ES-I3 (cell line): ENCODE results near the gene ARMC7.
A peak's percentile ranks its signal among the peaks of the same experiment; 100 is the strongest.

Experiments used
- H3K36me3 ChIP-seq: 2 replicates; pipeline ENCODE4 v1.6.1; 2013; ENCODE audit warnings: mild to moderate bottlenecking, low read length, control low read depth, moderate library complexity; ENCODE audit not compliant: insufficient read depth
- H3K4me1 ChIP-seq: 2 replicates; pipeline ENCODE4 v1.6.1; 2013; ENCODE audit warnings: mild to moderate bottlenecking, control low read depth, low read length; ENCODE audit not compliant: insufficient read depth
- H3K9ac ChIP-seq: 2 replicates; pipeline ENCODE4 v1.6.1; 2013; ENCODE audit warnings: low read depth, mild to moderate bottlenecking, low read length, moderate library complexity
- H3K9me3 ChIP-seq: 2 replicates; pipeline ENCODE4 v1.6.1; 2013; ENCODE audit warnings: mild to moderate bottlenecking, low read length, moderate library complexity; ENCODE audit not compliant: control insufficient read depth, insufficient read depth

Gene ARMC7

DNA sequence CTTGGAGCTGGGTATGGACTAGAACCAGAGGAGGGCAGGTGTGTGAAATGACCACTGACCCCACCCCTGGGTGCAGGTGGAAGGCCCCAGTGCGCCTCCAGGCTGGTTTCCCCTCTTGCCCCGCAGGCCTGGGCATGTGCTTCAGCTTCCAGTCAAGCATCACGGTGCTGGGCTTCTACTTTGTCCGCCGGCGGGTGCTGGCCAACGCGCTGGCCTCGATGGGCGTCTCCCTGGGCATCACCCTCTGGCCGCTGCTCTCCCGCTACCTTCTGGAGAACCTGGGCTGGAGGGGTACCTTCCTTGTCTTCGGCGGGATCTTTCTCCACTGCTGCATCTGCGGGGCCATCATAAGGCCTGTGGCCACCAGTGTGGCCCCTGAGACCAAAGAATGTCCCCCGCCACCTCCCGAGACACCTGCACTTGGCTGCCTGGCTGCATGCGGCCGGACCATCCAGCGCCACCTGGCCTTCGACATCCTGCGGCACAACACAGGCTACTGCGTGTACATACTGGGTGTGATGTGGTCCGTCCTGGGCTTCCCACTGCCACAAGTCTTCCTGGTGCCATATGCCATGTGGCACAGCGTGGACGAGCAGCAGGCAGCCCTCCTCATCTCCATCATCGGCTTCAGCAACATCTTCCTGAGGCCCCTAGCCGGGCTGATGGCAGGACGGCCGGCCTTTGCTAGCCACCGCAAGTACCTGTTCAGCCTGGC is 9.7 kb upstream of the ARMC7 start:
- peaks cover 16% of the 10 kb centered on the region; the same call in 1 of the 2 replicates for H3K36me3 ChIP-seq
- no peak overlapping the region for H3K9ac ChIP-seq
- H3K4me1 ChIP-seq, result peaks cover 8% of the 10 kb centered on the region; the same call in 1 of the 2 replicates
- no peaks in the 10 kb centered on the region for H3K9me3 ChIP-seq

DNA sequence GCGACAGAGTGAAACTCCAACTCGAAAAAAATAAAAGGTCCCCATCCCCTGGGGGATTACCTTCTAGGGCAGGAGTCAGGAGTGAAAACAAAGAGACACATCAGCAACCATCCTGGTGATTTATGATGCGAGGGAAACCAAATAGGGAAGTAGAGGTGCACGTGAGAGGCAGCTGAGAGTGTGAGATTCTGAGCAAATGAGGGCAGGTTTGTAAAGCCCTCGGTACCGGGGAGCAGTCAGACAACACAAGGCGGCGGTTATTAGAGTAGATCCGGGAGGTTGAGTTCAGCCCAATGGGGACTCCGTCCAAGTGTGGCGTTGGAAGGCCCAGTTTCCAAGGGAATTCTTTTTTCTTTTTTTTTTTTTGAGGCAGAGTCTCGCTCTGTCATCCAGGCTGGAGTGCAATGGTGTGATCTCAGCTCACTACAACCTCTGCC is 7.4 kb upstream of the ARMC7 start:
- H3K9ac ChIP-seq, result no peak overlapping the region
- H3K36me3 ChIP-seq, result peaks cover 16% of the 10 kb centered on the region; the same call in 1 of the 2 replicates
- H3K4me1 ChIP-seq, result peaks cover 8% of the 10 kb centered on the region; the same call in 1 of the 2 replicates
- H3K9me3 ChIP-seq, result no peaks in the 10 kb centered on the region

DNA sequence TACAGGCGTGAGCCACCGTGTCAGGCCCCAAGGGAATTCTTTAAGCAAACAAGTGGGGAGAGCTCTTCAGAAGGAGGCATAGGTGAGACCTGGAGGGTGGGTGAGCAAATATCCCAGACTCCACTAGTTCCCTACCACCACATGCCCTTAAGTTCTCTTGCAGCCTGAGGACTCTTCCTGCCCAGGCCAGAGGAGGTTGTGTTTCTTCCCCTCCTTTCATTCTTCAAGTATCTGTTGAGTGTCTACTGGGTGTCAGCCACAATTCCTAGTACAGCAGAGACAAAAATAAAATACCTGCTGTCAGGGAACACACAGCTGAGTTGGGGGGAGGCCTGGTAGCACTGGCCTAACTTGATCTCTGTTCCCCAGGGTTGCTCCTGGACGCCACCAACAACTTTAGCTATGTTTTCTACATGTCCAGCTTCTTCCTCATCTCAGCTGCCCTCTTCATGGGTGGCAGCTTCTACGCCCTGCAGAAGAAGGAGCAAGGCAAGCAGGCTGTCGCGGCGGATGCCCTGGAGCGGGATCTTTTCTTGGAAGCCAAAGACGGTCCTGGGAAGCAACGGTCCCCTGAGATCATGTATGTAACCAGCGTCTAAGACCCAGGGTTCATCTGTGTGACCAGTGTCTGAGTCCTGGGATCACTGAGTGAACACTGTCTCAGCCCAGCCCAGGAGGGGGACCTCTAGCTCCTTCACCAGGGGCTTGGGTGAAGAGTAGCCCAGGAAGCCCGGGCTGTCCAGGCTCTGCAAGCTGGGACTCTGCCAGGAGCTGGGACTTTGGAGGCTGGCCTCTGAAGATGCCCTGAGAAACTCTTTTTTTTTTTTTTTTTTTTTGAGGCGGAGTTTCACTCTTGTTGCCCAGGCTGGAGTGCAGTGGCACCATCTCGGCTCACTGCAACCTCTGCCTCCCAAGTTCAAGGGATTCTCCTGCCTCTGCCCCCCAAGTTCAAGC is 5.9 kb upstream of the ARMC7 start:
- H3K4me1 ChIP-seq, result peaks cover 8% of the 10 kb centered on the region; the same call in 1 of the 2 replicates
- H3K36me3 ChIP-seq, result 0 out of 2 replicates have a peak, but pooled peaks cover 11% of the 10 kb centered on the region
- no peaks in the 10 kb centered on the region for H3K9me3 ChIP-seq
- no peak overlapping the region for H3K9ac ChIP-seq

DNA sequence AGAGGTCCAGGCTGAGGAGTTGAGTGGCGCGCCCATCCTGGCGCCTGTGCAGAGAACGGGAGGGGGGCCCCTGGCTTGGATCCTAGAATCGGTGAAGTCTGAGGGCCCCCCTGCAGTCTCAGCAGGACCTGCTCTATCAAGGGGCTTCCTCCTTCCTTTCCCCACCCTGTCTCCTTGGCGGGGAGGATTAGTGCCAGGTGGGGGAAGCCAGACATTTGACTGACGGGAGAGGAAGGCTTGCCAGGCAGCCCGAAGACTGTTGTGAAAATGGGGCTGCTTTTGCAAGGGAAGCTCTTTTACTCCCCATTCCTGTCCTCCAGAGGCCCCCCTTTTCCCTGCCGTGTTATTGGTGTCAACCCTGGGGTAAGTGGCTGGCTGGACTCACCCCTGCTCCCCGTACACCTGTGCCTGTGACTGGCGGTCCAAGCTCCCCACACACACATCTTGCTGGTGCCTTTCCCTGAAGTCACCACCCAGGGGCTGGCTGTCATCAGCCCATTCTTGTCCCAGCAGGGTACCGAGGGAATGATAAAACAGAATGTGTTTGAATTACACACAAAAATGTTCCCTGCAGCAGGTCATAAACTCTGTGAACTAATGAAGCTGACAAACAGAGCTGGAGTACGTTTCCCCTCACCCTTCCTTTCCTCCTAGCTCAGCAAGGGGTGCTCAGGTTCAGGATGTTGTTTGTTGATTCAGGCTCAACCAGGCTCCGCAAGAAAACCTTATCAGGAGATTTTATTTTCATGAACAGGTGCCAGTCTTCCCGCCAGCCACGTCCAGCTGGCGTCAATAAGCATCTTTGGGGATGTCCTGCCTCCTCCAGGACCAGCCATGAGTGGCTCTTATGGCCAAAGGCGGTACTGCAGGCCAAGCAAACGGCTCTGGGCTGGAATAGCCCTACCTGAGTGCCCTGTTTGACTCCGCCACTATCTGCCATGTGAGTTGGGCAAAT is 4.4 kb upstream of the ARMC7 start:
- peaks cover 8% of the 10 kb centered on the region; the same call in 1 of the 2 replicates for H3K4me1 ChIP-seq
- H3K9ac ChIP-seq, result no peak overlapping the region
- no peaks in the 10 kb centered on the region for H3K9me3 ChIP-seq
- H3K36me3 ChIP-seq, result 0 out of 2 replicates have a peak, but pooled peaks cover 11% of the 10 kb centered on the region

DNA sequence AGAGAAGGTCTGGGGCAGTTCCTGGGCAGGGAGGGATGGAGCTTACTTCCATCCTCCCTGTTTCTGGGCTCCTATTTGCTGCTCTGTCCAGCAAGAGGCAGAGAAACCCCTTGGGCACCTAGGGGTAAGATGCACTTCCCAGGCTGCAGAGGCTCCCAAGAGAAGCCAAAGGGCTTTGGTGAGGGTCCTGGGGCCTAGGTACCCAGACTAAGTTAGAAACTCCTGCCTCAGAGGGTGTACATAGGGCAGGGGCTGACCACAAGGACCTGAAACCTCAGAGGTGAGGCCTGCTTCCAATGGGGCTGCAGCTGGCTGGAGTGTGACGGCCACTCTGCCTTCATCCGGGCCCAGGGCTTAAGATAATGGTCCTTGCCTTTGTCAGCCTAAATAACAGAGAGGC is 1.6 kb upstream of the ARMC7 start:
- Histone ChIP-seq H3K36me3 (no peaks in the 10 kb centered on the region), H3K9ac (no peak overlapping the region), H3K9me3 (no peaks in the 10 kb centered on the region), H3K4me1 (no peaks in the 10 kb centered on the region)

DNA sequence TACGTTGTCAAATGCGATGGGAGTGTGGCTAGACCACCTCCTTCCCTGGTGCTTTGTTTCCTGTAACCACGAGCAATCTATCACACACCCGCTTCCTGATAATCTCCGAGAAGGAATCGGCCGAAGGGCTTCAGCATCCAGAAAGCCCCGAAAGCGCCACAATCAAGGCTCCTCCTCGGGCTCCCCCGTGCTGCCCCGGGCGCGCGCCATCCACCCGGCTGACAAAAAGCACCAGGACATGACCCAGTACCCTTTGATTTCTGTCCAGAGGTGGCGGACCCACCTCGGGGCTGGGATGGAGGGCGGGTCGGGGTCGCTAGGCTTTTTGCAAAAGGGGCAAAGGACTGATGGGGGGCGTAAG is 743 bp upstream of the ARMC7 start:
- H3K4me1 ChIP-seq, result no peaks in the 10 kb centered on the region
- no peaks in the 10 kb centered on the region for H3K9me3 ChIP-seq
- peak overlapping the region; percentile 87 for H3K9ac ChIP-seq
- no peaks in the 10 kb centered on the region for H3K36me3 ChIP-seq

DNA sequence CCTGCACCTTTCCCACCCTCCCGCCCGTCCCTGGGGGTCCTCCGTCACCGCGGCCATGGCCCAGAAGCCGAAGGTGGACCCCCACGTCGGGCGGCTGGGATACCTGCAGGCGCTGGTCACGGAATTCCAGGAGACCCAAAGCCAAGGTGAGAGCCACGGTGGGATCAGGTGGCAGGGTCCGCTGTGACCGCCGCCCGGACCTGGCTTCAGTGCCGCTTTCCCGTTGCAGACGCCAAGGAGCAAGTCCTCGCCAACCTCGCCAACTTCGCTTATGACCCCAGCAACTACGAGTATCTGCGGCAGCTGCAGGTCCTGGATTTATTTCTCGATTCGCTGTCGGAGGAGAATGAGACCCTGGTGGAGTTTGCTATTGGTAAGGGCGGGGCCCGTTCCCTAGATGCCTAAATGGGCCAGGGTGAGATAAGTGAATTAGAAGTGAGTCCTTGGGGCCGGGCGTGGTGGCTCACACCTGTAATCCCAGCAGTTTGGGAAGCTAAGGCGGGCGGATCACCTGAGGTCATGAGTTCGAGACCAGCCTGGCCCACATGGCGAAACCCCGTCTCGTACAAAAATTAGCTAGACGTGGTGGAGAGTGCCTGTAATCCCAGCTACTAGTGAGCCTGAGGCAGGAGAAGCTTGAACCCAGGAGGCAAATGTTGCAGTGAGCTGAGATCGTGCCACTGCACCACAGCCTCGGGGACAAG is 617 bp downstream of the ARMC7 start:
- Histone ChIP-seq H3K9me3 (no peaks in the 10 kb centered on the region), H3K36me3 (no peaks in the 10 kb centered on the region; the same call in 1 of the 2 replicates), H3K9ac (peak overlapping the region; percentile 87), H3K4me1 (peaks cover 4% of the 10 kb centered on the region; the same call in 1 of the 2 replicates)

DNA sequence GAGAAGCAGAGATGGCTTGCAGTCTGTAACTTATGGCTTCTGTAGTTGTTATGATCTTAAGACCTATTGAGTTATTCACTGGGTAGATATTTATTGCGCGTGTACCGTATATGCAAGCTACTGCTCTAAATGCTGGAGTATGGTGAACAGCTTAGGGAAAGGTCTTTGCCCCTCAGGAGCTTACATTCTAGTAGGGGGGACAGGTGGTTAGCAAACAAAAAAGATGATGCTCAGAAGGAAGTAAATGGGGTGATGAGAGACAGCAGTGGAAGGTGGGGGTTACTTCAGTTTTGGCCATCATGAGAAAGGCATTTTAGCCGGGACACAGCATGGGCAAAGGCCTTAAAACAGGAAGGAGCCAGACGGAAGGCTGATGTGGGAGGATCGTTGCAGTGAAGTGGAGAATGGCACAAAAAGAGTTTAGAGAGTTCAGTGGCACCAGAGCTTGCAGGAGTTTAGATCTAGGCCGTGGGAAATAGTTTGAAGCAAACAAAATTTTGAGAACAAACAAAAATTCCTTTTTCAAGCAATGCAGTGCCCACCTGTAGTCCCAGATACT is 2.1 kb downstream of the ARMC7 start:
- Histone ChIP-seq H3K9me3 (no peaks in the 10 kb centered on the region), H3K4me1 (peaks cover 4% of the 10 kb centered on the region; the same call in 1 of the 2 replicates), H3K36me3 (no peaks in the 10 kb centered on the region; the same call in 1 of the 2 replicates), H3K9ac (no peak overlapping the region)

DNA sequence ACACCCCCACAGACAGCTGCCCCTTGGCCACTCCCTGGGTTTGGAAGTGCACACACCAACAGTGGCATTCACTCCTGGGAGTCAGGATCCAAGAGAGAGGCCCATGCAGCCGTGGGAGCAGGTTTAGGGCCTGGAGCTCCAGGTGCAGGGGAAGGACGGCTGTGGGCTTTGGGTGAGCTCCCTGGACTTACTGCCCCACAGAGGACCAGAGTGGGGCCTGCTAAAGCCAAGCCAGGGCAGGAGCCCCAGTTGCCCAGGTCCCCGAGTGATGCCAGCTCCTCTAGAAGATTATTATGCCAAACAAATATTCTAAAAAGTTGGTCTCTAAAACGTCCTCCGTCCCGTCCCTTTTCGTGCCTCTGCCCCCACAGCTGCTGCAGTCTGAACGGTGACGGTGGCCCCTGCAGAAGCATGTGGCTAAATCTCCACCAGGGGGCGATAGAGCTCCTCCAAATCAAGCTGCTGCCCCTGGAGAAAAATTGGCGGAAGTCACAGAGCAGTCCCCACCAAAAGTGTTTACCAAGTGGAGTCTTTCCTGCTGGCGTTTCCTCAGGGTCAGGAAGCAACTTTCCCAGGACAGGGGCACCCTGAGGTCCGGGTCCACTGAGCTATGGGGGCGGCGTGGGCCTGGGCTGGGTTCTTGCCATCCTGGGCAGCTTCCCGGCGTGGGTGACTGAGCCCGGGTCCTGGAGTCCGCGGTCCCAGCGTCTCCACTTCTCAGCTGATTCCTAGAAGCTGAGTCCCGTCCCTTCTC is 4.2 kb downstream of the ARMC7 start:
- Histone ChIP-seq H3K9ac (peak overlapping the region; percentile 7; the same call in 1 of the 2 replicates), H3K4me1 (peaks cover 4% of the 10 kb centered on the region; the same call in 1 of the 2 replicates), H3K36me3 (no peaks in the 10 kb centered on the region; the same call in 1 of the 2 replicates), H3K9me3 (no peaks in the 10 kb centered on the region)

DNA sequence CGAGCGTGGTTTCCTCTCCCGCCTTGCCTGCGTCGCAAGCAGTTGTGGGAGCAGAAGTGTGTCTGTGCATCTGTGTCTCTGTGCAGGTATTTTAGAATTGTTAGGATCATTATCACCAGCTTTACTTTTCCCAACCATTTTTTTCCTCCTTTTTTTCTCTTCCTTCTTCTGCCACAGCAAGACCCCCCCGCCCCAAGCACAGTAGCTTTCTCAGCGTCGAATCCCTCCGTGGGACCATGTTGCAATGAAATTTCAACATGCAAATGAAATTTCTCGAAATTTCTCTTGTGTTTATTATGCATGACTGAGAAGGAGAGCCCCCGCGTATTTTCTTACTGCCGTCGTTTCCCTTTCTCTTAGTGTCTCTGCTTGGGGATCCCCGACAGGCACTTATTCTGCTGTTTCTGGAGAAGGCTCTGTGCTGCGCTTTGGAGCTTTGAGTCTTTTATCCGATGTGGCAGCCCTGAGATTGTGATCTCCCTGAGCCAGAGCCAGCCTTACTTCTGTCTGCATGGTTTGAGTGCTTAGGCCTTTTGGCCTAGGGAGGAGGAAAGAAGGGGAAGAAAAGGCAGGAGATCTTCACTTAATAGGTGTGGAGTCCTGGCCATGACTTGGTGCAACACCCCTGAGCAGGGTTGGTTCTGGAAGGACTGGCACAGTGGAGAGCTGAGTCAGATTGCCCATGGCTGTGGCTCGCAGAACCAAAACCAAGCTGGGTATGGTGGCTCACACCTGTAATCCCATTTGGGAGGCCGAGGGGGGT is 5.0 kb downstream of the ARMC7 start:
- Histone ChIP-seq H3K9ac (peak overlapping the region; percentile 7; the same call in 1 of the 2 replicates), H3K9me3 (no peaks in the 10 kb centered on the region), H3K4me1 (peaks cover 4% of the 10 kb centered on the region; the same call in 1 of the 2 replicates), H3K36me3 (no peaks in the 10 kb centered on the region; the same call in 1 of the 2 replicates)

DNA sequence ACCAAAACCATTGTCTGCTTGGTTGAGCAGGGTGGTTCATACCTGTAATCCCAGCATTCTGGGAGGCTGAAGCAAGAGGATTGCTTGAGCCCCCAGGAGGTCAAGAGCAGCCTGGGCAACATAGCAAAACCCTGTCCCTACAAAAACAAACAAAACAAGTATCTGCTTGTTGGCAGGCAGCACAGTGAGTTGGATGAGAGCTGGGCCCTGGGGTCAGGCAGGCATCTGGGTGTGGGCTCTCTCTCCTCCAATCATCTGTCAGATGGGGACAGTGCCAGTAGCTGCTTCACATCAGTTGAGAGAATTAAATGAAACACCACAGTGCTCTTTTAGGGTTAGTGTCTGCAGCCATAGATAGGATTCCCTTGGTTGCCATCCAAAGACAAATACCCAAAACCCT is 5.8 kb downstream of the ARMC7 start:
- Histone ChIP-seq H3K4me1 (peaks cover 4% of the 10 kb centered on the region; the same call in 1 of the 2 replicates), H3K36me3 (no peaks in the 10 kb centered on the region; the same call in 1 of the 2 replicates), H3K9me3 (no peaks in the 10 kb centered on the region), H3K9ac (no peak overlapping the region)

DNA sequence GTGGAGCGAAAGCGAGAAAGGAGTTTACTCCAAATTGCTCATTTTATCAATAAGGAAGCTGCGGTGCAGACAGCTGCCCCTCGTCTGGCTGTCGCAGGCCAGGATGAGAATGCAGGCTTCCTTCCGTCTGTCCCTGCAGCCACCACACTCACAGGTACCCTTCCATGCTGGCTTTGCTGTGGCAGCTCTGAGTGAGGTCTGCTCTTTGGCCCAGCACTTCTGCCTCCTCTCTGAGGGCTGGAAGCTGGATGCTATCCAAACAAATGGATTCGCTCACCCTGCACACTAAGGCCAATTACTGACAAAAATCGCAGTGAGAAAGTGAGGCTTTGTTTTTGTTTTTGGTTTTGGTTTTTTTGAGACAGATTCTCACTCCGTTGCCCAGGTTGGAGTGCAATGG is 7.0 kb downstream of the ARMC7 start:
- no peak overlapping the region for H3K9ac ChIP-seq
- H3K4me1 ChIP-seq, result peaks cover 4% of the 10 kb centered on the region; the same call in 1 of the 2 replicates
- H3K36me3 ChIP-seq, result no peaks in the 10 kb centered on the region; the same call in 1 of the 2 replicates
- H3K9me3 ChIP-seq, result no peaks in the 10 kb centered on the region
